Suppressor macrophage treated with lipopolysaccharide for 4 hours (primary cell): ENCODE data around the gene ASB3.

ENCODE experiments used
- DNase-seq: peaks from one replicate; pipeline ENCODE4 v3.0.0-alpha.2; 2020

The ASB3 gene

DNA sequence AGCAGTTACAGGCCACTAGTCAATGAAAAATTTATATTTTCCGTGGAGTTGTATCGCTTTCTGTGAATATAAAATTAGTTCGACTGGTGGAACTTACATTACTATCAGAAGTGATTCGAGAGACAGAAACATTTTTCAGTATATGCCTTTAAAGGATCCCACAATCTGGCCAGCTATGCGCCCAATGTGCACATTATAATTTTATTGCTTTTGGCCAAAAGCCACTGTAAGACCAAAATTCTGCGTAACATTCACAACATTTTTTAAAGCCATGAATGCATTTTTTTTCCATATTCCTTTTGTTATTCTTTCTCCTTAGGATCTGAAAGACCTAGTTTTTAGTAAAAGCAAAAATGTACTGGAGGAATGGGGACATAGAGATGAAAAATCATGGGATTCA, 150.2 kb downstream of the ASB3 start:
- no peak for DNase-seq

DNA sequence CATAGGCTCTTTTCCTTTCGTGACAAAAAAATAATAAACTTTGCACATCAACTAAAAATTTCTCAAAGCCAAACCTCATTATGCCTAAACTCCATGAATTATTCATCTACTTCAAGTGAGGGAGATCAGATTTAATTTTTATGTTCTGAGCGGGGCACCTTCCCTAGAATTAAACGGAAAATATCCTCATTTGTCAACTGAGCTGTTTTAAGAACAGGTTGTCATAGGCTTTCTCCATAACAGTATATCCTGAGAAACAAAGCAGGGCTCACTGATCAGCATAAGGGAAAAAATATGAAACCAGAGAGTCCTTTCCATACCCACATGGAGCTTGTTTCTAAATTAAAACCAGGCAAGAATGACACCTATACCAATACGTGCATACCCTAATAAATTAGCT, 150.6 kb downstream of the ASB3 start:
- DNase-seq, result no peak

DNA sequence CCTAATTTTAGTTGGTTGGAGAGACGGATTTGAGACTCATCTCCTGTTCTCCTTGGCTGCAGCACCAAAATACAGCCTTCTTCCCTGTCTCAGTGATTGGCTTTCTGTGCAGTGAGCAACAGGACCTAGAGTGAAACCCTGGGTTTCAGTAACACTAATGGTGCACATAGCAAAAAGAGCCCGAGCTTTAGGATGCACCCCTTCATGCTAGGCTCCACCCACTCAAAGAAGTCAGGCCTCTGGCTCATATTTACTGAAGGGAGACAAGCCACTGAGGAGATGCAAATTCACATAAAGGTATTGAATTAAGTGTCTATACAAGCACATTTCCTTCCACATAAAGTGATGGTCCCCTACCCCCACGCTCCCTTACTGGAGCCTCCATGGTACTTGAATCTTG, 151.1 kb downstream of the ASB3 start:
- DNase-seq, result no peak

- DNase-seq, result no peak
Observed at GRCh38 chr2:53633441-53633840, 153.3 kb downstream of the ASB3 start.

DNA sequence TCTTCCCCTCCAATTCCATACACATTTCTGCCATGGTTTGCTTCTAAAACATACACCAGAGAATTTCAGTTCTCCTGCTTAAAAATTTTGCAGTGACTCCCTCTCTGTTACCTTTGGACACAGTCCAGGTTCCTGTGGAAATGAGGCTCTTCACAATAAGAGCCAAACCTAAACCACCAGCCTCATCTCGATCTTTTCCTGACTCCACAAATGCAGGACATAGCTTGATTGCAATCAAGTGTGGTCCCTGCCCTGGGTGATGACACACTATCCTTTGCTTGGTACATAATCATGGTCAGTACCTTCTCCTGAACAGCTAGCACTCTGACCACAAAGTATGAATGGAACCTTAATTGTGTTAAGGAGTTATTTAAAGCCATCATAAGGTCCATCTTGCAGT, 154.0 kb downstream of the ASB3 start:
- DNase-seq, result no peak

DNA sequence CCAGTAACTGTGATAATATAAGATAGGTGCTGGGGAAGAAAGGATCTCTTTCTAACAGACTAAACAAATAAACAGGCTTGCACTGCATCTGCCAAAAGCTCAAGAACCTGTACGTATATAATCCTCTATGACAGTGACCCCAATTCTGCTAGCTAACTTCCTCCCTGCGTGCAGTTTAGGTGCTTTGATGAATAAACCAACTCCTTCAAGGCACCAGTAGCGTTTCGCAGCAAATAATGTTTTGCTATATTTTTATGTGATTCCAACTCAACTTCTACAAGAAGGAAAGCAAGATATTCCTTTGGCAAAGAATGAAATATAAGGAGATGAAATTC, 154.7 kb downstream of the ASB3 start:
- no peak for DNase-seq

GRCh38 chr2:53631313-53632125, 155.2 kb downstream of the ASB3 start:
- DNase-seq, result no peak

GRCh38 chr2:53630026-53630606, 156.6 kb downstream of the ASB3 start:
- DNase-seq, result no peak

GRCh38 chr2:53629501-53629900, 157.3 kb downstream of the ASB3 start:
- no peak for DNase-seq

DNA sequence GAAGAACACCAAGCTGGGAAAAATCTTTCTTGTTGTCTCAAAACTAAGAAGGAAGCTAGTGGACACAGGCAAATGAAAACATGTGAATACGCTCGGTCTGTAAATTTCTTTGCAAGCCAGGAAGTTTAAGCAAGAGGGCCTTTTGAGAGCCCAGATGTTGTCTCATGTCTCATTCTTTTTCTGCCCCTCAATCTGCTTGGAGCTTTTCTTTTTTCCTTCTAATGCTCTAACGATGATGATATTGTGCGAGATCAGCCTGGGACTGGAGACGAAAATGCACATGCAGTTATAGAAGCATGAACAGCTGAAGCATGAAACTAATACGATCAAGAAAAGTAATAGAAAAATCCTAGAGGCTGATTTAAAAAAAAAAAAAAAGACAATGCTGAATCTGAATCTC, 157.8 kb downstream of the ASB3 start:
- no peak for DNase-seq

DNA sequence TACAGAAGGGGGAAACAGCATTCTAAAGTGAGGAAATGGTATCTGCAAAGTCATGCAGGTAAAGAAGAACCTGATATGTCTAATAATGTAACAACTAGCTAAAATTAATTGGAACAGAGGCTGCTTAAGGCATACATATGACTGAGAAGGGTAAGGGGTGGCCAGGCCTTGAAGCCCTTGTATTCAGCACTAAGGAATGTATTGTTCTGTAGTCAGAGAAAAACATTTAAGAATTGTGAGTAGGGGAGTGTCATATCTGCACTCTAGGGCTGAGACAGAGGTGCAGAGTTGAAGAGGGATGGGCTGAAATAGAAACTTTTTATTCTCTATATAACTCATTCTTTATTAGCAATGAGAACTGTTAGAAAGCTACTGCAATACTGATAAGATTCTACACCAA, 164.6 kb downstream of the ASB3 start:
- DNase-seq, result no peak

DNA sequence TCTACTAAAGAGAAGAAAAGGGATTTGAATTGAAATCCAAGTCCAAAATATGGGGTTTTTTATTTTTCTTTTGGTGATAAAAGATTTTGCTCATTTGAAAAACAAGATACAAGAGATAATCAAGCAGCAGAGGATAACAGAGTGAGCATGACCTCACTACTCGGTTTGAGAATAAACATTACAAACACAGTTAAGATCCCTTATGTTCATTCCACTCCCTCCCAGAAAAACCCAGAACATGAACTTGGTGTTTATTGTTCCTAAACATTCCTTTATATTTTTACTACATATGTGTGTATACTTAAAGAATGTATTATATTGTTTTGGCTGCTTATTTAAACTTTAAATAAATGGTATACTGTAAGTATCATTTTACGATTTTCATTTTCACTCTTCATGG, 165.8 kb downstream of the ASB3 start:
- DNase-seq, result no peak
